Liver (tissue), 9 donors: ENCODE results near the gene ANO4. TPM values are rescaled to one million over a fixed set of nuclear protein-coding genes. Genes with fewer than 3 reads are reported as not detected.

Source experiments
- DNase-seq: peaks from one replicate; pipeline ENCODE4 v3.0.0-alpha.2; 2017; ENCODE audit warnings: low spot score
- H3K27ac ChIP-seq, 2 donors: one replicate each; pipeline ENCODE4 v1.7.0; 2013; ENCODE audit warnings: inconsistent platforms in 2 of 2, low read length in 2 of 2, control low read depth in 1 of 2, low read depth in 1 of 2, mild to moderate bottlenecking in 1 of 2
- H3K27me3 ChIP-seq, 4 donors: one replicate each; pipeline versions ENCODE4 v1.6.1 to v1.7.0; 2013; ENCODE audit warnings: low read length in 3 of 4, inconsistent platforms in 1 of 4, mild to moderate bottlenecking in 1 of 4, moderate library complexity in 1 of 4; ENCODE audit not compliant: control insufficient read depth in 4 of 4, insufficient read depth in 4 of 4
- H3K36me3 ChIP-seq, 4 donors: one replicate each; pipeline versions ENCODE4 v1.6.1 to v1.7.0; 2013; ENCODE audit warnings: low read length in 3 of 4, mild to moderate bottlenecking in 3 of 4, low read depth in 1 of 4, moderate library complexity in 1 of 4; ENCODE audit not compliant: control insufficient read depth in 4 of 4, insufficient read depth in 3 of 4
- H3K4me1 ChIP-seq, 4 donors: one replicate each; pipeline versions ENCODE4 v1.6.1 to v1.7.0; 2013; ENCODE audit warnings: low read length in 3 of 4, mild to moderate bottlenecking in 3 of 4, moderate library complexity in 1 of 4; ENCODE audit not compliant: control insufficient read depth in 4 of 4, insufficient read depth in 4 of 4
- H3K4me3 ChIP-seq, 3 donors: one replicate each; pipeline versions ENCODE4 v1.6.1 to v1.7.0; 2013; ENCODE audit warnings: low read length in 3 of 3, control low read depth in 1 of 3, low read depth in 1 of 3, mild to moderate bottlenecking in 1 of 3
- H3K9ac ChIP-seq, 2 donors: one replicate each; pipeline ENCODE4 v1.7.0; 2013; ENCODE audit warnings: low read length in 2 of 2, mild to moderate bottlenecking in 2 of 2, moderate library complexity in 2 of 2, control low read depth in 1 of 2, low read depth in 1 of 2
- H3K9me3 ChIP-seq, 4 donors: one replicate each; pipeline versions ENCODE4 v1.6.1 to v1.7.0; 2013; ENCODE audit warnings: low read length in 3 of 4; ENCODE audit not compliant: control insufficient read depth in 4 of 4
- ATF3 ChIP-seq: IDR thresholded peaks from 2 replicates; pipeline ENCODE4 v1.6.1; 2016; ENCODE audit warnings: antibody characterized with exemption
- CTCF ChIP-seq: fragments of 150-350 bp; IDR thresholded peaks from 2 replicates; pipeline ENCODE4 v1.5.1; 2017; ENCODE audit warnings: improper control_type of control experiment, low read depth, low read length; ENCODE audit not compliant: missing input control
- EGR1 ChIP-seq, 2 donors: IDR thresholded peaks; 2 replicates each; pipeline ENCODE4 v1.6.1; 2016 to 2018; ENCODE audit warnings: antibody characterized with exemption in 2 of 2, low read depth in 2 of 2
- FOXA1 ChIP-seq: IDR thresholded peaks from 2 replicates; pipeline ENCODE4 v1.6.1; 2016; ENCODE audit warnings: antibody characterized with exemption
- FOXA2 ChIP-seq: IDR thresholded peaks from 2 replicates; pipeline ENCODE4 v1.6.1; 2016; ENCODE audit warnings: antibody characterized with exemption
- GABPA ChIP-seq, 2 donors: IDR thresholded peaks in 1 of 2; conservative IDR thresholded peaks in 1 of 2; 2 replicates each; pipeline ENCODE4 v1.6.1; 2016; ENCODE audit warnings: antibody characterized with exemption in 2 of 2, mild to moderate bottlenecking in 1 of 2, moderate library complexity in 1 of 2
- HNF4A ChIP-seq, 2 donors: conservative IDR thresholded peaks; 2 replicates each; pipeline ENCODE4 v1.6.1; 2016; ENCODE audit warnings: antibody characterized with exemption in 2 of 2, mild to moderate bottlenecking in 2 of 2
- HNF4G ChIP-seq: IDR thresholded peaks from 2 replicates; pipeline ENCODE4 v1.6.1; 2016; ENCODE audit warnings: antibody characterized with exemption
- JUND ChIP-seq, 2 donors: IDR thresholded peaks; 2 replicates each; pipeline ENCODE4 v1.6.1; 2016; ENCODE audit warnings: antibody characterized with exemption in 2 of 2
- NR2F2 ChIP-seq: IDR thresholded peaks from 2 replicates; pipeline ENCODE4 v1.6.1; 2016; ENCODE audit warnings: antibody characterized with exemption
- RAD21 ChIP-seq, 2 donors: IDR thresholded peaks; 2 replicates each; pipeline ENCODE4 v1.6.1; 2016; ENCODE audit warnings: antibody characterized with exemption in 2 of 2, mild to moderate bottlenecking in 2 of 2
- RXRA ChIP-seq, 2 donors: IDR thresholded peaks; 2 replicates each; pipeline ENCODE4 v1.6.1; 2017 to 2018; ENCODE audit warnings: antibody characterized with exemption in 2 of 2, mild to moderate bottlenecking in 1 of 2
- SP1 ChIP-seq: IDR thresholded peaks from 2 replicates; pipeline ENCODE4 v1.6.1; 2018; ENCODE audit warnings: antibody characterized with exemption, mild to moderate bottlenecking
- TAF1 ChIP-seq: conservative IDR thresholded peaks from 2 replicates; pipeline ENCODE4 v1.6.1; 2016; ENCODE audit warnings: antibody characterized with exemption, mild to moderate bottlenecking
- YY1 ChIP-seq: IDR thresholded peaks from 2 replicates; pipeline ENCODE4 v1.6.1; 2016; ENCODE audit warnings: antibody characterized with exemption, mild to moderate bottlenecking
- WGBS: extraction: QIAGEN DNeasy Blood & Tissue Kit; methylation state at CpG from one replicate; pipeline ENCODE4 v1.1.7; 2013; 5-methylcytosine and 5-hydroxymethylcytosine counted together
- polyA plus RNA-seq, 2 donors: library from polyadenylated mRNA; stranded (reverse) in 1 of 2; unstranded in 1 of 2; fragments of 200-250 nt in 1 of 2; fragments of >200 nt in 1 of 2; fragmentation: Nextera tagmentation in 1 of 2; extraction: Ambion mirVana in 1 of 2; gene quantifications; one replicate each; pipeline versions ENCODE4 v1.2.1 to v1.2.3, GENCODE V29; 2013 to 2015
- total RNA-seq, 2 donors: library from RNA; depleted of rRNA; stranded (reverse); fragments of >200 nt; gene quantifications; one replicate each; pipeline ENCODE4 v1.2.3, GENCODE V29; 2014
- TF ChIP-seq, protein P1 (sequence below): IDR thresholded peaks from 2 replicates; pipeline ENCODE4 v1.6.1; 2016; ENCODE audit warnings: antibody characterized with exemption
- TF ChIP-seq, protein P2 (sequence below): IDR thresholded peaks from 2 replicates; pipeline ENCODE4 v1.6.1; 2016; ENCODE audit warnings: antibody characterized with exemption
- TF ChIP-seq, protein P3 (sequence below): IDR thresholded peaks from 2 replicates; pipeline ENCODE4 v1.6.1; 2016; ENCODE audit warnings: antibody characterized with exemption, mild to moderate bottlenecking
- donor health status: healthy.
- donor health status: healthy.
- donor health status: healthy.
- donor health status: healthy.
- donor health status: healthy.

ANO4 gene
- total and polyA plus RNA-seq, 4 donors = 0.08 to 2.2 (median 0.17) TPM; not detected in 1

DNA sequence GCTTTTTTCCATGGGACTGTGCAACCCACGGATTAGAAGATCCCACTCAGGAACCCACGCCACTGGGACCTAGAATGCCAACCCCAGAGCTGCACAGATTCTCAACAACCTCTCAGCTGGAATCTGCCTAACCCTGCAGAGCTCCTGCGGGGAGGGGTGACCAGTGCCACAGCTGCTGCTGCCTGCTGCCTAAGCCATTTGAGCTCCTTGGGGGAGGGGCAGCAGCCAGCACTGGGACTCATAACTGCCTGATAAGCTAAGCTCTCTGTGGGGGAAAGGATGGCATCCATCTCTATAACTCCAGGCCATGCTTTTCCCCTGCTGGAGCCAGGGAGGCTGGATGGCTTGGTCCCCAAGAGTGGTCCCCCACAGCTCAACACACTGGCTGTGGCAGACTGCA lies 232.6 kb downstream of the ANO4 start:
- no peaks in the 10 kb centered on the region for H3K36me3 ChIP-seq
- no peak for TF ChIP-seq YY1
- TF ChIP-seq CTCF = no peak
- TF ChIP-seq, protein P1, sequence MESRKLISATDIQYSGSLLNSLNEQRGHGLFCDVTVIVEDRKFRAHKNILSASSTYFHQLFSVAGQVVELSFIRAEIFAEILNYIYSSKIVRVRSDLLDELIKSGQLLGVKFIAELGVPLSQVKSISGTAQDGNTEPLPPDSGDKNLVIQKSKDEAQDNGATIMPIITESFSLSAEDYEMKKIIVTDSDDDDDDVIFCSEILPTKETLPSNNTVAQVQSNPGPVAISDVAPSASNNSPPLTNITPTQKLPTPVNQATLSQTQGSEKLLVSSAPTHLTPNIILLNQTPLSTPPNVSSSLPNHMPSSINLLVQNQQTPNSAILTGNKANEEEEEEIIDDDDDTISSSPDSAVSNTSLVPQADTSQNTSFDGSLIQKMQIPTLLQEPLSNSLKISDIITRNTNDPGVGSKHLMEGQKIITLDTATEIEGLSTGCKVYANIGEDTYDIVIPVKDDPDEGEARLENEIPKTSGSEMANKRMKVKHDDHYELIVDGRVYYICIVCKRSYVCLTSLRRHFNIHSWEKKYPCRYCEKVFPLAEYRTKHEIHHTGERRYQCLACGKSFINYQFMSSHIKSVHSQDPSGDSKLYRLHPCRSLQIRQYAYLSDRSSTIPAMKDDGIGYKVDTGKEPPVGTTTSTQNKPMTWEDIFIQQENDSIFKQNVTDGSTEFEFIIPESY = no peak
- TF ChIP-seq TAF1 = no peak
- no peak for TF ChIP-seq NR2F2
- TF ChIP-seq RAD21 (IDR thresholded peaks at IDR 0.05) = no peak
- no peak for TF ChIP-seq ATF3
- no peak for TF ChIP-seq GABPA (IDR thresholded peaks at IDR 0.05 in 1 of 2, conservative IDR thresholded peaks at IDR 0.05 in 1 of 2)
- TF ChIP-seq FOXA2 = no peak
- no peak for TF ChIP-seq RXRA (IDR thresholded peaks at IDR 0.05)
- TF ChIP-seq, protein P2, sequence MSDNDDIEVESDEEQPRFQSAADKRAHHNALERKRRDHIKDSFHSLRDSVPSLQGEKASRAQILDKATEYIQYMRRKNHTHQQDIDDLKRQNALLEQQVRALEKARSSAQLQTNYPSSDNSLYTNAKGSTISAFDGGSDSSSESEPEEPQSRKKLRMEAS = no peak
- TF ChIP-seq, protein P3, sequence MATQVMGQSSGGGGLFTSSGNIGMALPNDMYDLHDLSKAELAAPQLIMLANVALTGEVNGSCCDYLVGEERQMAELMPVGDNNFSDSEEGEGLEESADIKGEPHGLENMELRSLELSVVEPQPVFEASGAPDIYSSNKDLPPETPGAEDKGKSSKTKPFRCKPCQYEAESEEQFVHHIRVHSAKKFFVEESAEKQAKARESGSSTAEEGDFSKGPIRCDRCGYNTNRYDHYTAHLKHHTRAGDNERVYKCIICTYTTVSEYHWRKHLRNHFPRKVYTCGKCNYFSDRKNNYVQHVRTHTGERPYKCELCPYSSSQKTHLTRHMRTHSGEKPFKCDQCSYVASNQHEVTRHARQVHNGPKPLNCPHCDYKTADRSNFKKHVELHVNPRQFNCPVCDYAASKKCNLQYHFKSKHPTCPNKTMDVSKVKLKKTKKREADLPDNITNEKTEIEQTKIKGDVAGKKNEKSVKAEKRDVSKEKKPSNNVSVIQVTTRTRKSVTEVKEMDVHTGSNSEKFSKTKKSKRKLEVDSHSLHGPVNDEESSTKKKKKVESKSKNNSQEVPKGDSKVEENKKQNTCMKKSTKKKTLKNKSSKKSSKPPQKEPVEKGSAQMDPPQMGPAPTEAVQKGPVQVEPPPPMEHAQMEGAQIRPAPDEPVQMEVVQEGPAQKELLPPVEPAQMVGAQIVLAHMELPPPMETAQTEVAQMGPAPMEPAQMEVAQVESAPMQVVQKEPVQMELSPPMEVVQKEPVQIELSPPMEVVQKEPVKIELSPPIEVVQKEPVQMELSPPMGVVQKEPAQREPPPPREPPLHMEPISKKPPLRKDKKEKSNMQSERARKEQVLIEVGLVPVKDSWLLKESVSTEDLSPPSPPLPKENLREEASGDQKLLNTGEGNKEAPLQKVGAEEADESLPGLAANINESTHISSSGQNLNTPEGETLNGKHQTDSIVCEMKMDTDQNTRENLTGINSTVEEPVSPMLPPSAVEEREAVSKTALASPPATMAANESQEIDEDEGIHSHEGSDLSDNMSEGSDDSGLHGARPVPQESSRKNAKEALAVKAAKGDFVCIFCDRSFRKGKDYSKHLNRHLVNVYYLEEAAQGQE = no peak
- TF ChIP-seq HNF4G = no peak
- TF ChIP-seq SP1 = no peak
- TF ChIP-seq FOXA1 = no peak
- TF ChIP-seq JUND (IDR thresholded peaks at IDR 0.05) = no peak
- no peak for TF ChIP-seq EGR1 (IDR thresholded peaks at IDR 0.05; ENCODE audit: low read depth in 2 of 2)
- H3K9ac ChIP-seq = no peak overlapping the region
- DNase-seq = no peak
- 72% methylated on average over 3 of the region's 3 CpGs for WGBS
- H3K4me3 ChIP-seq = no peak overlapping the region
- H3K4me1 ChIP-seq = no peaks in the 10 kb centered on the region
- no peak overlapping the region for H3K27ac ChIP-seq
- peaks cover 0 to 3% (median 0%) of the 10 kb centered on the region in 4 donors for H3K27me3 ChIP-seq
- peaks cover 0 to 2% (median under 1%) of the 10 kb centered on the region in 4 donors for H3K9me3 ChIP-seq

DNA sequence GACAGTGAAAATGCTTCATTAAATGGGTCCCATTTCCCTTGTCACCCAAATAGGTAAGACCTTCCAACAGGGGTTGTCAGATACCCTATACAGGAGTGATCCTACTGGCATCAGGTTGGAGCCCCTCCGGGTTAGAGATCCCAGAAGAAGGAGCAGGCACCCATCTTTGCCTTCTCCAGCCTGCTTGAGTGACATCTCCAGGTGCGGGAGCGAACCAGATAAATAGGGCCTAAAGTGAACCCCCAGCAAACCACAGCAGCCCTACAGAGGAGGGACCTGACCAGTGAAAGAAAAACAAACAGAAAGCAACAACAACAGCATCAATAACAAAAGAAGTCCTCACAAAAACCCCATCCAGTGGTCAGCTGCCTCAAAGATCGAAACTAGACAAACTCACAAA lies 233.2 kb downstream of the ANO4 start:
- 79% methylated on average over 4 of the region's 4 CpGs for WGBS
- TF ChIP-seq RAD21 (IDR thresholded peaks at IDR 0.05) (no peak), YY1 (no peak), JUND (IDR thresholded peaks at IDR 0.05) (no peak), HNF4A (conservative IDR thresholded peaks at IDR 0.05) (no peak), FOXA1 (no peak), HNF4G (no peak), ATF3 (no peak), NR2F2 (no peak), TAF1 (no peak), SP1 (no peak)
- TF ChIP-seq, protein P2 = no peak
- TF ChIP-seq, protein P3 = no peak

More for the DNA sequence above, 233.2 kb downstream of the ANO4 start:
- H3K9ac ChIP-seq = no peak overlapping the region
- peaks cover 0 to 3% (median 0%) of the 10 kb centered on the region in 4 donors for H3K27me3 ChIP-seq
- H3K9me3 ChIP-seq = peaks cover 0 to 2% (median under 1%) of the 10 kb centered on the region in 4 donors
- H3K4me1 ChIP-seq = no peaks in the 10 kb centered on the region
- H3K27ac ChIP-seq = no peak overlapping the region
- H3K36me3 ChIP-seq = no peaks in the 10 kb centered on the region
- H3K4me3 ChIP-seq = no peak overlapping the region
- no peak for DNase-seq
